Measurements from ENCODE around the gene LEFTY1.

Gene LEFTY1

DNA sequence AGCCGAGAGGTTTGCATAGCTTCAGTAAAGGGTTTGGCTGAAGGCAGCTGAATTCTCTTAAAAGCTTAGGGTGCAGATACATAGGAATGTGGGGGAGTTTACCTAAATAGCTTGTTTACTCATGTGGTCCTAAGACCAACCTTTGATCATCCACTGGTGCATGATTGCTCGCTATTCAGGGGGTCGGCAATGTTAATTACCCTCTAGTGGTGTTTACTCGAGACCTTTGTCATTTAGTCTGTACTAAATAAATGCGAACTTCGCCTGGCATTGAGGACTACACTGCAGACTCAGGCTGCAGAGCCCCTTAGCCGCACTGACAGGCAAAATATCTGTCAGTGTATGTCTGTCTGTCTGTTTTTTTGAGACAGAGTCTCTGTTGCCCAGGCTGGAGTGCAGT is 38.6 kb downstream of the LEFTY1 start:
- no peak overlapping the region for H3K4ac ChIP-seq (ENCODE audit: low read depth, low read length)

DNA sequence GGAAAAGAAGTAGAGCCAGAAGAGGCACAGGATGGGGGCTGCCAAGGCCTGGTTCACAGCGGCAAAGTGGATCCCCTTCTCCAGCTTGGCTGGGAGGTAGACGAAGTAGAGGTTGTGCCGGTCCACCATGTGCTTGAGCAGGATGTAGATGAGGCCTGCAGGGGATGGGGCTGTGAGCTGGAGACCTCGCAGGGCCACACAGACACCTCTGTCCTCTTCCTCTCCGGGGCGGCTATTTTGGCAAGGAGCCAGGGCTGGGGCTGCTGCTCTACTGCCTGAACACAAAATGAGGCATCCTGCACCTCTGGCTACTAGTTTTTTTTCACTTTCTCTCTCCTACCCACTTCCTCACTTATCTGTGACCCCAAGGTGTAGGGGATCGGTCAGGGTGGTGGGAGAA is 39.0 kb downstream of the LEFTY1 start:
- H3K23ac ChIP-seq (ENCODE audit: low read length) = no peak overlapping the region
- no peaks in the 10 kb centered on the region for H3K79me2 ChIP-seq (ENCODE audit: control insufficient read depth, insufficient read depth, low read length, poor library complexity)

More for the DNA sequence above, 38.6 kb downstream of the LEFTY1 start:
- Histone ChIP-seq H3K4me3 (ENCODE audit: low read depth, low read length) (no peak overlapping the region), H3K4me2 (ENCODE audit: low read length) (no peak overlapping the region), H2BK5ac (ENCODE audit: low read depth, low read length, poor library complexity) (no peak overlapping the region), H2BK120ac (ENCODE audit: insufficient read depth, low read length, poor library complexity) (no peak overlapping the region), H3K9ac (ENCODE audit: low read length) (no peak overlapping the region), H2AK5ac (ENCODE audit: low read length) (no peak overlapping the region), H3K27ac (ENCODE audit: low read depth, low read length) (no peak overlapping the region), H3K14ac (ENCODE audit: low read length) (no peak overlapping the region), H3K36me3 (ENCODE audit: control insufficient read depth in 1 of 2, insufficient read depth in 2 of 2, low read length in 2 of 2) (peaks cover 41 to 42% of the 10 kb centered on the region in 2 experiments), H3K27me3 (ENCODE audit: insufficient read depth, low read length) (no peaks in the 10 kb centered on the region), H4K12ac (ENCODE audit: low read depth, low read length) (no peak overlapping the region), H3K79me2 (ENCODE audit: control insufficient read depth, insufficient read depth, low read length, poor library complexity) (no peaks in the 10 kb centered on the region), H2BK12ac (ENCODE audit: low read length) (no peak overlapping the region), H3K79me1 (ENCODE audit: low read length) (no peaks in the 10 kb centered on the region), H2AFZ (ENCODE audit: insufficient read depth, low read length, poor library complexity) (no peak overlapping the region), H4K8ac (ENCODE audit: low read depth, low read length) (no peak overlapping the region), H4K91ac (ENCODE audit: low read depth, low read length) (no peak overlapping the region), H3K4me1 (ENCODE audit: control insufficient read depth in 1 of 2, insufficient read depth in 2 of 2, low read length in 2 of 2) (peaks cover 2 to 3% of the 10 kb centered on the region in 2 experiments), H3K9me3 (ENCODE audit: insufficient read depth, low read depth, low read length) (peaks cover 3% of the 10 kb centered on the region), H3K18ac (ENCODE audit: low read length) (no peak overlapping the region), H3K23ac (ENCODE audit: low read length) (no peak overlapping the region)
- no CpG with 5 or more reads among the region's 7 CpGs for WGBS (ENCODE audit: extremely low coverage, insufficient coverage, insufficient read length)
- DNase-seq = no peak

DNA sequence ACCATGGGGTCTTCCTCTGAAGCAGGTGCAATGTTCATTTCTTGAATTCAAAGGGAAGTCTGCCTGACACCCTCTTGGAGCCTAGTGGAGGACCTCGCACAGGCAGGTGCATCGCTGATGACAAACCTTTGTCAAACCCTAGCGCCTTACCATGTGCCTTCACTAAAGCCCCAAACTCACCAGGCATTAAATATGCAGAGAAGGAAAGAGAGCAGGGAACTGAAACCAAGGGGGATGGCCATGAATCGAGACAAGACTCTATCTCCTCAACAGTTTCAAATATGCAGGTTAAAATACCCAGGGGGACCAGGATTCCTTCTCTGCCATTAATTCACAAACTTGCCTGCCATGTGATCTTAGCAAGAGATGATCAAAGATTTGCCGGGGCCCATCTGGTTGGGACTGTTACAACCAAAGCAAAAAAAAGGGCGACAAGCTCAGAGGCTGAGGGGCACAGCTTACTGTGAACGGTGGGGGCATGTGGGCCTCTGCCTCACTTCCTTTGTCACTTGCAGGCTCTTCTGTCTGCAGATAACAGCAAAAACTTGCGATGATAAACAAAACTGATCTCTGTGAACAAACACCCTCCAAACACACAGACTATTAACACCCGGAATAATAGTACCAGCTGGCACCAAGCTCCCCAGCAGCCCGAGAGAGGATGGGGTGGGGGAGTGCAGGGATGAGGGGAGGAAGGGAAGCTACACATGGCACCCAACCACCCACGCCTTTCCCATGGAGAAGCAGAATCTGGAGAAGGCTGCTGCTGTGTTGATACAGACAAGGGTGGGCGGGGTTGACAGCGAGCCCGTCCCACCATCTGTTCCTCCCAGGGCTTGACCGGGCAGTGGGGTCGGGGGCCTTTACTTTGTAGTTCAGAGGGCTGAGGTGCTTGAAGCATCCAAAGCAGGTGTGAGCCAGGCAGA is 40.7 kb downstream of the LEFTY1 start:
- no peak overlapping the region for H4K8ac ChIP-seq (ENCODE audit: low read depth, low read length)
- no peak overlapping the region for H2BK12ac ChIP-seq (ENCODE audit: low read length)
- H4K12ac ChIP-seq (ENCODE audit: low read depth, low read length) = no peak overlapping the region
- no peak overlapping the region for H2BK120ac ChIP-seq (ENCODE audit: insufficient read depth, low read length, poor library complexity)
- no peak for DNase-seq
- H3K9me3 ChIP-seq (ENCODE audit: insufficient read depth, low read depth, low read length) = peaks cover 3% of the 10 kb centered on the region
- H3K36me3 ChIP-seq (ENCODE audit: control insufficient read depth in 1 of 2, insufficient read depth in 2 of 2, low read length in 2 of 2) = peaks cover 32 to 37% of the 10 kb centered on the region in 2 experiments
- H3K27me3 ChIP-seq (ENCODE audit: insufficient read depth, low read length) = no peaks in the 10 kb centered on the region
- no peak overlapping the region for H3K4ac ChIP-seq (ENCODE audit: low read depth, low read length)
- no peaks in the 10 kb centered on the region for H3K79me1 ChIP-seq (ENCODE audit: low read length)
- H3K79me2 ChIP-seq (ENCODE audit: control insufficient read depth, insufficient read depth, low read length, poor library complexity) = no peaks in the 10 kb centered on the region
- H3K4me1 ChIP-seq (ENCODE audit: control insufficient read depth in 1 of 2, insufficient read depth in 2 of 2, low read length in 2 of 2) = peaks cover 2 to 4% of the 10 kb centered on the region in 2 experiments
- H3K4me2 ChIP-seq (ENCODE audit: low read length) = no peak overlapping the region
- no peak overlapping the region for H3K4me3 ChIP-seq (ENCODE audit: low read depth, low read length)
- no peak overlapping the region for H3K23ac ChIP-seq (ENCODE audit: low read length)
- no peak overlapping the region for H3K9ac ChIP-seq (ENCODE audit: low read length)
- no peak overlapping the region for H2AFZ ChIP-seq (ENCODE audit: insufficient read depth, low read length, poor library complexity)
- no peak overlapping the region for H3K27ac ChIP-seq (ENCODE audit: low read depth, low read length)
- H4K91ac ChIP-seq (ENCODE audit: low read depth, low read length) = no peak overlapping the region
- no peak overlapping the region for H2AK5ac ChIP-seq (ENCODE audit: low read length)
- no peak overlapping the region for H3K18ac ChIP-seq (ENCODE audit: low read length)
- H3K14ac ChIP-seq (ENCODE audit: low read length) = no peak overlapping the region
- WGBS (ENCODE audit: extremely low coverage, insufficient coverage, insufficient read length) = no CpG with 5 or more reads among the region's 16 CpGs
- H2BK5ac ChIP-seq (ENCODE audit: low read depth, low read length, poor library complexity) = no peak overlapping the region

More for the DNA sequence above, 39.0 kb downstream of the LEFTY1 start:
- Histone ChIP-seq H4K12ac (ENCODE audit: low read depth, low read length) (no peak overlapping the region), H3K4me1 (ENCODE audit: control insufficient read depth in 1 of 2, insufficient read depth in 2 of 2, low read length in 2 of 2) (peaks cover 2 to 4% of the 10 kb centered on the region in 2 experiments), H2AK5ac (ENCODE audit: low read length) (no peak overlapping the region), H3K4me3 (ENCODE audit: low read depth, low read length) (no peak overlapping the region), H3K14ac (ENCODE audit: low read length) (no peak overlapping the region), H3K36me3 (ENCODE audit: control insufficient read depth in 1 of 2, insufficient read depth in 2 of 2, low read length in 2 of 2) (peaks cover 41% of the 10 kb centered on the region in 2 experiments), H3K9me3 (ENCODE audit: insufficient read depth, low read depth, low read length) (peaks cover 3% of the 10 kb centered on the region), H2AFZ (ENCODE audit: insufficient read depth, low read length, poor library complexity) (no peak overlapping the region), H3K18ac (ENCODE audit: low read length) (no peak overlapping the region), H3K27ac (ENCODE audit: low read depth, low read length) (no peak overlapping the region), H3K4me2 (ENCODE audit: low read length) (no peak overlapping the region), H2BK12ac (ENCODE audit: low read length) (no peak overlapping the region), H2BK5ac (ENCODE audit: low read depth, low read length, poor library complexity) (no peak overlapping the region), H4K91ac (ENCODE audit: low read depth, low read length) (no peak overlapping the region), H3K9ac (ENCODE audit: low read length) (no peak overlapping the region), H3K27me3 (ENCODE audit: insufficient read depth, low read length) (no peaks in the 10 kb centered on the region), H3K79me1 (ENCODE audit: low read length) (no peaks in the 10 kb centered on the region), H4K8ac (ENCODE audit: low read depth, low read length) (no peak overlapping the region), H2BK120ac (ENCODE audit: insufficient read depth, low read length, poor library complexity) (no peak overlapping the region), H3K4ac (ENCODE audit: low read depth, low read length) (no peak overlapping the region)
- no CpG with 5 or more reads among the region's 7 CpGs for WGBS (ENCODE audit: extremely low coverage, insufficient coverage, insufficient read length)
- no peak for DNase-seq

DNA sequence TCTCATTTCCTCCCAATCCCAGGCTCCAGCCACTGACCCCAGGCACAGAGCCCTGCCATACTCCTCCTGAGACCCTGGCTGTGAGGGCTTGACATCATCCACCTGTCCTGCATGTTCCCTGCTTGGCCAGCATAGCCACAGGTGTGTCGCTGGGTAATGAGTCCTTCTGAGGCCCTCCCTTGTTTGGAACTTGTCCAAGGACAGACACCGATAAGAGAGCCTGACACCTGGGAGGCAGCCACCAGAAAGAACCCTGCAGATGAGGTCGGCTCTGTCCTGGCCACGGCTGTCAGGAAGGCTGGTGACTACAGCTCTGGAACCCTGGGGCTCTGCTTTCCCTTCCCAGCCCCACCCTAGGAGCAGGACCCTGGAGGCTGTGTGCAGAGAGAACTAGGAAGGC is 41.3 kb downstream of the LEFTY1 start:
- WGBS (ENCODE audit: extremely low coverage, insufficient coverage, insufficient read length) = no CpG with 5 or more reads among the region's 4 CpGs
- Histone ChIP-seq H3K4me1 (ENCODE audit: control insufficient read depth in 1 of 2, insufficient read depth in 2 of 2, low read length in 2 of 2) (peaks cover 2 to 4% of the 10 kb centered on the region in 2 experiments), H3K27ac (ENCODE audit: low read depth, low read length) (no peak overlapping the region)

More for the DNA sequence above, 41.3 kb downstream of the LEFTY1 start:
- no peak overlapping the region for H3K23ac ChIP-seq (ENCODE audit: low read length)
- H3K27me3 ChIP-seq (ENCODE audit: insufficient read depth, low read length) = no peaks in the 10 kb centered on the region
- no peaks in the 10 kb centered on the region for H3K79me2 ChIP-seq (ENCODE audit: control insufficient read depth, insufficient read depth, low read length, poor library complexity)
- H2AK5ac ChIP-seq (ENCODE audit: low read length) = no peak overlapping the region
- no peak for DNase-seq
- H2BK120ac ChIP-seq (ENCODE audit: insufficient read depth, low read length, poor library complexity) = no peak overlapping the region
- H3K4me3 ChIP-seq (ENCODE audit: low read depth, low read length) = no peak overlapping the region
- H4K12ac ChIP-seq (ENCODE audit: low read depth, low read length) = no peak overlapping the region
- no peak overlapping the region for H3K9ac ChIP-seq (ENCODE audit: low read length)
- no peak overlapping the region for H3K18ac ChIP-seq (ENCODE audit: low read length)
- no peak overlapping the region for H3K14ac ChIP-seq (ENCODE audit: low read length)
- H2BK5ac ChIP-seq (ENCODE audit: low read depth, low read length, poor library complexity) = no peak overlapping the region
- peaks cover 3% of the 10 kb centered on the region for H3K9me3 ChIP-seq (ENCODE audit: insufficient read depth, low read depth, low read length)
- H2BK12ac ChIP-seq (ENCODE audit: low read length) = no peak overlapping the region
- no peak overlapping the region for H3K4ac ChIP-seq (ENCODE audit: low read depth, low read length)
- no peak overlapping the region for H4K91ac ChIP-seq (ENCODE audit: low read depth, low read length)
- no peak overlapping the region for H2AFZ ChIP-seq (ENCODE audit: insufficient read depth, low read length, poor library complexity)
- H3K36me3 ChIP-seq (ENCODE audit: control insufficient read depth in 1 of 2, insufficient read depth in 2 of 2, low read length in 2 of 2) = peaks cover 29 to 32% of the 10 kb centered on the region in 2 experiments
- H4K8ac ChIP-seq (ENCODE audit: low read depth, low read length) = no peak overlapping the region
- no peaks in the 10 kb centered on the region for H3K79me1 ChIP-seq (ENCODE audit: low read length)
- no peak overlapping the region for H3K4me2 ChIP-seq (ENCODE audit: low read length)
